HL-60/S4 (cell line): ENCODE measurements around the gene PHF20.
"Not testable (repeated sequence)": the region's sequence is repeated elsewhere in the genome, so short reads cannot be mapped to it uniquely, and the experiment has no call there.

Experiments
- in situ Hi-C: fragments of 300-500 bp; cut with MboI; formaldehyde crosslinking; loops from 2 replicates; pipeline ENCODE4 v1.14.3; 2022; ENCODE audit warnings: low sequenced_read_pairs

PHF20 gene

DNA sequence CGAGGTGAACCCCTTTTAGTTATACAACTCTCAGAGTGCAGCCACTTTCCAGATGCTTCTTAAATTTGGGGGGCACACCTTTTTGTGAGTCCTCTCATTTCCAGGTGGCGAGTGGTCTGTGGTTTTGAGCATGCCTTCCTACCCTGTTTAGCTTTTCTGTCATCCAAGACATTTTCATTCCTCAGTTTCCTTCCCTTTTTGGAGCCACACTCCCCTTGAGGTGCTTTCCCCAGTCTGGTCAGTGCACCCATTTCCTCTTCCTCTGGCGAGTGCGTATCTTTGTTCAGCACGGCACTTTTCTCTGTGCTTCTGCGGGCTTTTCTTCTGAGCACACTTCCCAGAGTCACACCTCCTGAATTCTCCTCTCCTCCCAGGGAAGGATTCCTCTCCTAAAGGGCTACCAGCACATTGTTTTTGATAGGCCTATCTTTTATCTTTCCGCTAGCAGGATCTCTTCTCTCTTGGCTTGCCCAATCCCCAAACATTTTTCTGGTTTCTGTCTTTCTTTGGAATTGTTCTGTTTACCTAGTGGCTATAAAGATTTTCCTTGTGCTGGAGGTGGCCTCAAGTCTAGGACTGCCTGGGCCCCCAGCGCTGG is 1.4 kb downstream of the PHF20 start:
- in situ Hi-C loops: no loop called here

DNA sequence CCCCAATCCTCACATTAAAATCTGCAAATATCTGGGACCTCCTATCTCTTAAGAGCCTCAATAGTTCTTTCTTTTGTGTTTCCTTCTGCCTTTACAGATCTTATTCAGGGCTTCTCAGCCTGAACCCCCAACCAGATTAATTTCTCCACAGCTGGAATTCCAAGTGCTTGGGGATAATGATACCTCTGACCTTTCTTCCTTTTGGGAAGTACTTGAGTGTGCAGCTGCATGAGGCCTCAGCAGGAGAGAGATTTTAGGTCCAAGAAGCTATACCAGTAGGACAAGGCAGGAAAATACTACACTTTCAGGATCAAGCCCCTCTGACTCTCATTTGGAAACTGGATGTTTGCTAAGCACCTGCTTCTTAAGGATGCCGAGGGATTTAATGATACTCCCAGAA is 2.6 kb downstream of the PHF20 start:
- in situ Hi-C loops: no loop called here

GRCh38 chr20:35776513-35777101 is 4.8 kb downstream of the PHF20 start:
- in situ Hi-C loops: no loop called here

- in situ Hi-C loops: not testable (repeated sequence)
Observed at GRCh38 chr20:35783811-35784210, 12.0 kb downstream of the PHF20 start.

DNA sequence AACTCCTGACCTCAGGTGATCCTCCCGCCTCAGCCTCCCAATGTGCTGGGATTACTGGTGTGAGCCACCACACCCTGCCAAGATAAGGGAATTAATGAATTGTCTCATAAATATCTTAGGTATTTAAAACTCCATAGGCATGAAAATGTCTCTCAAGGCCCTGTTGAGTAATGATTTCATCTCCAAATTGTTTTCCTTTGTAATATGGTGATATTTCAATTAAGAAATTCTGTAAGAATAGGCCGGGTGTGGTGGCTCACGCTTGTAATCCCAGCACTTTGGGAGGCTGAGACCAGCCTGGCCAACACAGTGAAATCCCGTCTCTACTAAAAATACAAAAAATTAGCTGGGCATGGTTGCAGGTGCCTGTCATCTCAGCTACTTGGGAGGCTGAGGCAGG is 13.7 kb downstream of the PHF20 start:
- in situ Hi-C loops: not testable (repeated sequence)

DNA sequence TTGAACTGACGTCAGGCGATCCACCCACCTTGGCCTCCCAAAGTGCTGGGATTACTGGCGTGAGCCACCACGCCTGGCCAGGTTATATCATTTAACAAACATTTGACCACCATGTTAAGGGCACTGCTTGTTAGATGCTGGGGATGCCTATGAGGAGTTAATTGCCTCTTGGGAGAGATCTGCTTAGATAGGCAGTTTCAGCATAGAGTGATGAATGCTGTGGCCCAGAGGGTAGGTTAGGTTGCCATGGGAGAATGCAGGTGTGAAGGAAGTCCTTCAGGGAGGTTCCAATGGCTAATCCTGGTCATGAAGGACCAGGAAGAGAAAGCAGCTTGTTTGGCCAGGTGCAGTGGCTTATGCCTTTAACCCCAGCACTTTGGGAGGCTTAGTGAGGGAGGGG is 17.0 kb downstream of the PHF20 start:
- in situ Hi-C loops: no loop called here

- in situ Hi-C loops: no loop called here
Observed at GRCh38 chr20:35791097-35791496, 19.3 kb downstream of the PHF20 start.

- in situ Hi-C loops: no loop called here
Observed at GRCh38 chr20:35791821-35792220, 20.0 kb downstream of the PHF20 start.

GRCh38 chr20:35792740-35793139 is 20.9 kb downstream of the PHF20 start:
- in situ Hi-C loops: no loop called here

DNA sequence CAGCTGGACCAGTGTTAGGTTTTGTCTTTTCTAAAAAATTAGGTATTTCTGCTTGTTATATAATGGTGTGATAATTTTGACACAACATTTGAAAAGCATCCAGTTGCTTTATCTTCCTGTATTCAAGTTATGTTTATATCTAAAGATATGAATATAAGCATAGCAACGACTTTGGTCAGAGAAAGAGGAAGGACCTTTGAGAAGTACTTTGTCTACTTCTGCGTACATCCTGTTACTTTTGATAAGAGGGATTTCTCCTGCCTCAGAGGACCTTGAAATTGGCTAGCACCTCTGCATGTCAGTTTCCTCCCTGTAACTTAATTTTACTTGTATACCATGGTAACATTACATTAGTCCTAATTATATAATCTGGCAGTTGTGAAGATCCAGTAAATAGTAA is 24.8 kb downstream of the PHF20 start:
- in situ Hi-C loops: no loop called here

DNA sequence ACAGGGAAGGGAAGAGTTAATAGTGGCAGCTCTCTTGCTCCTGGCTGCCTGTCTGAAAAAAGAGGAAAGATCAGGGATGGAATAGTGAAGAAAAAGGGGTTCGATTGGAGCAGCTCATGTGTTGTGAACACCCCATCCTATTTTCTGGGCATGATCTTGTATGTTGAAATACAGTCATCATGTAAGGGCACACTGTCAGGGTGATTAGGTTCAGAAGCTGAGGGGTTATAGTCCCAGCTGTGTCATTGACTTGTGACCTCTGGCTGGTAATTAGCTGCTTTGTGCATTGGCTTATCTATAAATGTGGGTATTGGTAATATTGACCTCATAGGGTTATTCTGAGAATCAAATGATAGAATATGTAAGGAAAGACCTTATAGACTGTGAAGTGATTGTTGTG is 30.1 kb downstream of the PHF20 start:
- in situ Hi-C loops: no loop called here

GRCh38 chr20:35806075-35806474 is 34.3 kb downstream of the PHF20 start:
- in situ Hi-C loops: no loop called here

DNA sequence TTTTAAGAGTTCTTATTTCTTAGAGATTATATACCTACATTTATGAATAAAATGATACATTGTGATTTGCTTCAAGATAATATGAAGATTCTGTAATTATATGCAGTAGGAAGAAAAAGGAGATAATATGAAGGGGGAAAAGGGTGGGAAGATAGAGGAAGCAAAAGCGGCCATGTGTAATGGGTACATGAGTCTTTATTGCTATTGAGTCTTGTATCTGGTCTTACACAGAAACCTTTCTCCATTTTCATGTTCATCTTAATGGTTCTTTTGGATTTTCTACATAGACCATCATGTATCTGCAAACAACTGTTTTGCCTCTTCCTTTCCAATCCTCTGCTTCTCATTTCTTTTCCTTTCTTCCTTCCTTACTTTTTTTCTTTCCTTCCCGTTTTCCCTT is 36.1 kb downstream of the PHF20 start:
- in situ Hi-C loops: no loop called here

GRCh38 chr20:35820715-35821114 is 48.9 kb downstream of the PHF20 start:
- in situ Hi-C loops: no loop called here

- in situ Hi-C loops: no loop called here
Observed at GRCh38 chr20:35821807-35822242, 50.0 kb downstream of the PHF20 start.

DNA sequence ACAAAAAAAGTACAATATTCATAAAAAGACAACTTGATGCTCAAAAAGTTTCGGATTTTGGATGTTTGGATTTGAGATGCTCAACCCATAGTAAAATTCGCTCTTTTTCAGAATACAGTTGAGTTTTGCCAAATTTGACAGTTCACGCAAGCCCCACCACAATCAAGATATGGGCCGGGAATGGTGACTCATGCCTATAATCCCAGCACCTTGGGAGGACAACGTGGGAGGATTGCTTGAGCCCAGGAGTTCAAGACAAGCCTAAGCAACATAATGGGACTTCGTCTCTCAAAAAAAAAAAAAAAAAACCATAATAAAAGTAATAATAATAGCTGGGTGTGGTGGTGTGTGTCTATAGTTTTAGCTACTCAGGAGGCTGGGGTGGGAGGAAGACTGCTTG is 51.3 kb downstream of the PHF20 start:
- in situ Hi-C loops: no loop called here

- in situ Hi-C loops: no loop called here
Observed at GRCh38 chr20:35823937-35824336, 52.1 kb downstream of the PHF20 start.

GRCh38 chr20:35826397-35826998 is 54.7 kb downstream of the PHF20 start:
- in situ Hi-C loops: no loop called here

DNA sequence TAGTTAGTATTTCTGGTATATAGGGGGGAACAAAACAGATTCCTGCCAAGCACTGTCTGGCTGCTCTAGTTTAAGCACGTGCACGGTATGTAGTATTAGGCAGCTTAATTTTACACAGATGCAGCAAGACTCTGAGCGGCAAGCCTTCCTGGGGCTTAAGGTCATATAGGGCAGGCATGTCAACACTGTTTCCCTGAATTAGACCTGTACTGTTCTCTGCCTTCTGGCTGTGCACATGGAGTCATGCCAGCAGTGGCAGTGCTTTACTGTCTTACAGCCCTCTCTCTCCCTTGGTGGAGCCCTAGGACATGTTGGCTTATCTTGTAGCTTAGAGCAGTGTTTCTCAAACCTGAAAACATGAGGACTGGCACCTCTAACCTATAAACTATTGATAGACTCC is 56.6 kb downstream of the PHF20 start:
- in situ Hi-C loops: no loop called here

- in situ Hi-C loops: no loop called here
Observed at GRCh38 chr20:35828916-35829315, 57.1 kb downstream of the PHF20 start.

- in situ Hi-C loops: no loop called here
Observed at GRCh38 chr20:35830264-35830663, 58.4 kb downstream of the PHF20 start.

GRCh38 chr20:35831029-35831428 is 59.2 kb downstream of the PHF20 start:
- in situ Hi-C loops: no loop called here

- in situ Hi-C loops: no loop called here
Observed at GRCh38 chr20:35831971-35832370, 60.2 kb downstream of the PHF20 start.
